ENCODE data around the gene RAX2.

- TF ChIP-seq, protein P1, sequence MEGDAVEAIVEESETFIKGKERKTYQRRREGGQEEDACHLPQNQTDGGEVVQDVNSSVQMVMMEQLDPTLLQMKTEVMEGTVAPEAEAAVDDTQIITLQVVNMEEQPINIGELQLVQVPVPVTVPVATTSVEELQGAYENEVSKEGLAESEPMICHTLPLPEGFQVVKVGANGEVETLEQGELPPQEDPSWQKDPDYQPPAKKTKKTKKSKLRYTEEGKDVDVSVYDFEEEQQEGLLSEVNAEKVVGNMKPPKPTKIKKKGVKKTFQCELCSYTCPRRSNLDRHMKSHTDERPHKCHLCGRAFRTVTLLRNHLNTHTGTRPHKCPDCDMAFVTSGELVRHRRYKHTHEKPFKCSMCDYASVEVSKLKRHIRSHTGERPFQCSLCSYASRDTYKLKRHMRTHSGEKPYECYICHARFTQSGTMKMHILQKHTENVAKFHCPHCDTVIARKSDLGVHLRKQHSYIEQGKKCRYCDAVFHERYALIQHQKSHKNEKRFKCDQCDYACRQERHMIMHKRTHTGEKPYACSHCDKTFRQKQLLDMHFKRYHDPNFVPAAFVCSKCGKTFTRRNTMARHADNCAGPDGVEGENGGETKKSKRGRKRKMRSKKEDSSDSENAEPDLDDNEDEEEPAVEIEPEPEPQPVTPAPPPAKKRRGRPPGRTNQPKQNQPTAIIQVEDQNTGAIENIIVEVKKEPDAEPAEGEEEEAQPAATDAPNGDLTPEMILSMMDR (IDR thresholded peaks at IDR 0.05; ENCODE audit: poor library complexity, severe bottlenecking), result no peak
- no peak for TF ChIP-seq POLR2AphosphoS5 (IDR thresholded peaks at IDR 0.05)
Measured at GRCh38 chr19:3759482-3760254, 12.4 kb downstream of the RAX2 start.
